Neuronal stem cell (in vitro differentiated cells): ENCODE results near the gene SLCO2A1.

Experiments used
- DNase-seq: peaks from one replicate; pipeline ENCODE4 v3.0.0-alpha.2; 2013; ENCODE audit warnings: low spot score
- H2AFZ ChIP-seq: one replicate; pipeline ENCODE4 v1.6.1; 2013; ENCODE audit warnings: mild to moderate bottlenecking, low read length, inconsistent platforms
- H2AK5ac ChIP-seq: 2 replicates; pipeline ENCODE4 v1.6.1; 2013; ENCODE audit warnings: low read depth, mild to moderate bottlenecking, inconsistent platforms, low read length, moderate library complexity, mixed read lengths
- H2BK120ac ChIP-seq: 2 replicates; pipeline ENCODE4 v1.6.1; 2013; ENCODE audit warnings: low read depth, mild to moderate bottlenecking, inconsistent platforms, low read length, moderate library complexity, mixed read lengths
- H2BK12ac ChIP-seq: one replicate; pipeline ENCODE4 v1.6.1; 2013; ENCODE audit warnings: low read length, inconsistent platforms
- H2BK15ac ChIP-seq: 2 replicates; pipeline ENCODE4 v1.6.1; 2013; ENCODE audit warnings: mild to moderate bottlenecking, low read length, inconsistent platforms, mixed read lengths
- H2BK5ac ChIP-seq: one replicate; pipeline ENCODE4 v1.6.1; 2013; ENCODE audit warnings: inconsistent platforms, mild to moderate bottlenecking, low read length, moderate library complexity
- H3K14ac ChIP-seq: one replicate; pipeline ENCODE4 v1.6.1; 2013; ENCODE audit warnings: low read length, inconsistent platforms
- H3K18ac ChIP-seq: 2 replicates; pipeline ENCODE4 v1.6.1; 2013; ENCODE audit warnings: low read length, inconsistent platforms
- H3K23ac ChIP-seq: 2 replicates; pipeline ENCODE4 v1.6.1; 2013; ENCODE audit warnings: low read depth, mild to moderate bottlenecking, mixed read lengths, low read length, inconsistent platforms; ENCODE audit not compliant: poor library complexity
- H3K27ac ChIP-seq: replicated peaks from 3 replicates; pipeline ENCODE4 v1.5.1; 2013; ENCODE audit warnings: low read length, inconsistent platforms
- H3K27me3 ChIP-seq, 3 experiments: 2 replicates each; pipeline ENCODE4 v1.6.1; 2013; ENCODE audit warnings: low read length in 3 of 3, mild to moderate bottlenecking in 2 of 3, inconsistent platforms in 1 of 3, low read depth in 1 of 3, mixed read lengths in 1 of 3, moderate library complexity in 1 of 3; ENCODE audit not compliant: control insufficient read depth in 3 of 3, insufficient read depth in 3 of 3
- H3K36me3 ChIP-seq, 2 donors: replicated peaks in 1 of 2; 2 replicates each; pipeline ENCODE4 v1.6.1; 2013; ENCODE audit warnings: low read length in 2 of 2; ENCODE audit not compliant: control insufficient read depth in 2 of 2, insufficient read depth in 2 of 2
- H3K4ac ChIP-seq: 2 replicates; pipeline ENCODE4 v1.6.1; 2013; ENCODE audit warnings: inconsistent platforms, mild to moderate bottlenecking, low read length, moderate library complexity
- H3K4me1 ChIP-seq, 2 donors: 1 replicate in 1 of 2; 2 replicates in 1 of 2; pipeline ENCODE4 v1.6.1; 2013; ENCODE audit warnings: low read length in 2 of 2, low read depth in 1 of 2; ENCODE audit not compliant: control insufficient read depth in 2 of 2, insufficient read depth in 1 of 2
- H3K4me2 ChIP-seq: one replicate; pipeline ENCODE4 v1.6.1; 2013; ENCODE audit warnings: mild to moderate bottlenecking, low read length, inconsistent platforms; ENCODE audit not compliant: insufficient read depth, poor library complexity, severe bottlenecking
- H3K4me3 ChIP-seq, 2 donors: 2 replicates each; pipeline ENCODE4 v1.5.1; 2013; ENCODE audit warnings: low read length in 2 of 2, mild to moderate bottlenecking in 2 of 2, inconsistent platforms in 1 of 2, moderate library complexity in 1 of 2
- H3K79me1 ChIP-seq: one replicate; pipeline ENCODE4 v1.6.1; 2013; ENCODE audit warnings: low read depth, mild to moderate bottlenecking, inconsistent platforms, low read length, moderate library complexity
- H3K9ac ChIP-seq: one replicate; pipeline ENCODE4 v1.6.1; 2013; ENCODE audit warnings: mild to moderate bottlenecking, low read depth, low read length, inconsistent platforms; ENCODE audit not compliant: poor library complexity
- H3K9me3 ChIP-seq, 2 donors: replicated peaks in 1 of 2; 2 replicates each; pipeline versions ENCODE3 to v1.6.1; 2013; ENCODE audit warnings: low read length in 2 of 2, mild to moderate bottlenecking in 2 of 2, inconsistent platforms in 1 of 2, low read depth in 1 of 2, mixed read lengths in 1 of 2, moderate library complexity in 1 of 2; ENCODE audit not compliant: control insufficient read depth in 2 of 2, insufficient read depth in 1 of 2
- H4K8ac ChIP-seq: one replicate; pipeline ENCODE4 v1.6.1; 2013; ENCODE audit warnings: low read depth, mild to moderate bottlenecking, inconsistent platforms, low read length, moderate library complexity
- H4K91ac ChIP-seq: one replicate; pipeline ENCODE4 v1.6.1; 2013; ENCODE audit warnings: low read length, low read depth, mild to moderate bottlenecking, inconsistent platforms; ENCODE audit not compliant: poor library complexity
- WGBS, 2 donors: extraction: QIAGEN DNeasy Blood & Tissue Kit; methylation state at CpG; one replicate each; pipeline ENCODE4 v1.1.7; 2013; ENCODE audit warnings: missing lambda C conversion rate in 2 of 2, mixed read lengths in 1 of 2; ENCODE audit not compliant: insufficient read length in 2 of 2, insufficient replicate concordance in 1 of 2; ENCODE audit errors: extremely low coverage in 2 of 2; 5-methylcytosine and 5-hydroxymethylcytosine counted together

SLCO2A1 gene

DNA sequence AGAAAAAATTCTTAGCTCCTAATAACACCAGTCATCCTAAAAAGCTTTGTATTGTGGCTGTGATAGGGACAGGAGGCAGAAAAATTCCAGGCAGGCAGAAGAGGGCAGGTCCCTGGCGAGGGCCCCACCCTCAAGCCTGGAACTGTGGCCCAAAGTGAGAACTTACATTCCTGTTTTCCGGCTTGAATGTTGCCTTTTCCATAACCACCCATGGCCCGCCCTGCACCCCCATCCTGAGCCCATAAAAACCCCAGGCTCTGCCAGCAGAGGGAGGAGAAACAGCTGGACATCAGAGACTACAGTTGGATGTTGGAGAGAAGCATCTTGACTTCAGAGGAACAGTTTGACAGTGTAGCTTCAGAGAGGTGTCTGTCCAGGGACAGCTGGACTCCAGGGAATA lies 37.3 kb downstream of the SLCO2A1 start:
- H2BK12ac ChIP-seq = no peak overlapping the region
- H3K27me3 ChIP-seq = peaks cover 0 to 37% (median 0%) of the 10 kb centered on the region in 3 experiments
- H3K4ac ChIP-seq = no peak overlapping the region
- H3K79me1 ChIP-seq = no peaks in the 10 kb centered on the region
- no peak overlapping the region for H4K91ac ChIP-seq
- H3K4me3 ChIP-seq = no peak overlapping the region
- H3K36me3 ChIP-seq = no peaks in the 10 kb centered on the region
- no peak overlapping the region for H3K4me2 ChIP-seq
- no peak overlapping the region for H3K23ac ChIP-seq
- no peak overlapping the region for H2AFZ ChIP-seq
- H3K4me1 ChIP-seq = peaks cover 0 to 5% of the 10 kb centered on the region in 2 donors
- no peak overlapping the region for H2BK120ac ChIP-seq
- H2AK5ac ChIP-seq = no peak overlapping the region
- H2BK5ac ChIP-seq = no peak overlapping the region
- H3K27ac ChIP-seq = no peak overlapping the region
- DNase-seq = no peak
- no peak overlapping the region for H2BK15ac ChIP-seq
- H4K8ac ChIP-seq = no peak overlapping the region
- H3K9ac ChIP-seq = no peak overlapping the region
- no peak overlapping the region for H3K14ac ChIP-seq
- H3K18ac ChIP-seq = no peak overlapping the region
- WGBS, 2 donors = no CpG with 5 or more reads among the region's 3 CpGs
- H3K9me3 ChIP-seq = no peaks in the 10 kb centered on the region

DNA sequence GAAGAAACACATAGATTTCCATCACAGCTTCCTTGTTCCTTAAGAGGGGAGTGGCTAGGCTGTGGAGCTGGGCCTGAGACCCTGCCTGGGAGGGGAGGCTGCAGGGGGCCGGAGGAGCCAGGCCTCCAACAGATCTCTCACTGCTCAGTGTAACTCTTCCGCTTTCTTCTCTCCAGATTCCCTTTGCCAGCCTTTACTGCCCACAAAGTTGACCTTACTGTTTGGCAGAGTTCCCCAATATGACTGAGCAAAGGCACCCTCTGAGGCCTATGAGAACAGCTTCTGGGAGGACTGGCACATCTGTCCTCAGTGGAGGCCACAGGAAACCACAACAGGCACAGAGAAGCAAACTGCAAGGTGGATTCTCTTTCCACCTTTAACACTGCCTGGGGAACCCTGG lies 38.1 kb downstream of the SLCO2A1 start:
- no CpG with 5 or more reads among the region's 2 CpGs for WGBS, 2 donors
- H3K27ac ChIP-seq = no peak overlapping the region

DNA sequence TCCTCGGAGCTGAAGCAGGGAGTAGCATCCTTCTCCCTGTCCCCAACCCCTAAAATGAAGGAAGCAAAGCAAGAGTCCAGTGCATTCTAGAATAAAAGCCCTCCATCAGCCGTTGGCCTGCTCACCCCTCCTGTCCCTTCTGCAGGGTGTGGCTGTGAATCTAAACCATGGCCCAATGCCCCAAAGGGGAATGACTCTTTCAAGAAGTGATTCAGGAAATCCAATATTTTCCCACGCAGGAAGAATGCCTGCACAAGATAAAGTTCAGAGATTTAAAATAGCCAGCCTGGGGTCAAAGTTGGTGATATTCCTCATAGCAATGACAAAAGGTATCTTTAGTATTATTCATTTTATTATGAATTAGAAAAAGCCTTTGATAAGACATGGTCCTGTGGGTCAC lies 38.5 kb downstream of the SLCO2A1 start:
- H3K36me3 ChIP-seq = no peaks in the 10 kb centered on the region
- H3K4me1 ChIP-seq = peaks cover 0 to 5% of the 10 kb centered on the region in 2 donors
- H3K9ac ChIP-seq = no peak overlapping the region
- WGBS, 2 donors = no CpG with 5 or more reads among the region's 3 CpGs
- H2BK12ac ChIP-seq = no peak overlapping the region
- H2BK15ac ChIP-seq = no peak overlapping the region
- no peak overlapping the region for H3K14ac ChIP-seq
- H3K4me3 ChIP-seq = no peak overlapping the region
- H4K91ac ChIP-seq = no peak overlapping the region
- DNase-seq = no peak
- H3K18ac ChIP-seq = no peak overlapping the region
- no peak overlapping the region for H3K4ac ChIP-seq
- no peak overlapping the region for H2BK5ac ChIP-seq
- no peaks in the 10 kb centered on the region for H3K9me3 ChIP-seq
- peaks cover 0 to 26% (median 0%) of the 10 kb centered on the region in 3 experiments for H3K27me3 ChIP-seq
- no peak overlapping the region for H2BK120ac ChIP-seq
- H3K4me2 ChIP-seq = no peak overlapping the region
- H4K8ac ChIP-seq = no peak overlapping the region
- no peaks in the 10 kb centered on the region for H3K79me1 ChIP-seq
- H2AFZ ChIP-seq = no peak overlapping the region
- no peak overlapping the region for H3K23ac ChIP-seq
- no peak overlapping the region for H2AK5ac ChIP-seq
- H3K27ac ChIP-seq = no peak overlapping the region

More for the DNA sequence above, 38.1 kb downstream of the SLCO2A1 start:
- H3K9ac ChIP-seq = no peak overlapping the region
- H2BK5ac ChIP-seq = no peak overlapping the region
- no peak overlapping the region for H3K4me2 ChIP-seq
- DNase-seq = no peak
- no peak overlapping the region for H2BK12ac ChIP-seq
- H3K36me3 ChIP-seq = no peaks in the 10 kb centered on the region
- H3K27me3 ChIP-seq = peaks cover 0 to 30% (median 0%) of the 10 kb centered on the region in 3 experiments
- H3K9me3 ChIP-seq = no peaks in the 10 kb centered on the region
- H3K4me1 ChIP-seq = peaks cover 0 to 5% of the 10 kb centered on the region in 2 donors
- no peak overlapping the region for H4K91ac ChIP-seq
- H4K8ac ChIP-seq = no peak overlapping the region
- no peak overlapping the region for H3K4ac ChIP-seq
- no peak overlapping the region for H3K23ac ChIP-seq
- H2AFZ ChIP-seq = no peak overlapping the region
- H3K79me1 ChIP-seq = no peaks in the 10 kb centered on the region
- H3K4me3 ChIP-seq = no peak overlapping the region
- H3K18ac ChIP-seq = no peak overlapping the region
- H3K14ac ChIP-seq = no peak overlapping the region
- no peak overlapping the region for H2BK120ac ChIP-seq
- no peak overlapping the region for H2AK5ac ChIP-seq
- no peak overlapping the region for H2BK15ac ChIP-seq

DNA sequence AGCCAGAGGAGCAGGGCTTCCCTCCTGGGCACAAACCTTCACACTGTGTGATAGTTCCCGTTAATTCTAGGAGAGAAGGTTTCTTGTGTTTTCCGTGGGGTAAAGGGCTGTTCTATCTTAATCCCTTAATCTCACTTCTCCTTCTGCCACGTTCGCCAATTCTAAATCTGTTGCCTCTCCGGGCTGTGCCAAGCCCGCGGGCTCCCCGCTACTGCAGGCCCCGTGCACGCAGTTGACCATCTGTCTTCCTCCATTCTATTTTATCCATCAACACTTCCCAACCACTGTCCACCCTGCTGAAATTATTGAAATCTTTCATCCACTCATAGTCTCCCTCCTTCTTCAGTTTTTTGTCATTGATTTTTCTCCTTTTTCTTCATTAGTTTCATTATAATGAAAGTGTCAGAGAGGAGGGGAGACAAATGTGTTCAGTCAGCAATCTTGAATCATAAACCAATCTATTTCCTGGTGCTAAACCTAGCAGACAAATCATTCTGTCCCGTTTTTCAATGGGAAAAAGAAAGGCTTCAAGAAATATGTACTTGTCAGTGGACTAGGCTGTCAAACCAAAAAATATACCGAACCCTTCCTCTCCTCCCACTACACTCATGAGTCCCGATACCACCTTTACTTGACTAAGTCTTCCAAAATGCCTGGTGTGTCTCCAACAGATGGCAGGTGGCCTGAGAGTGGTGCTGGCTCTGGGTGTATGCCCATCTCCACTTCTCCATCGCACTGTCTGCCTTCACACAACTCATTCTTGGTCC lies 39.6 kb downstream of the SLCO2A1 start:
- Histone ChIP-seq H4K91ac (no peak overlapping the region), H3K27me3 (peaks cover 0 to 24% (median 0%) of the 10 kb centered on the region in 3 experiments), H3K27ac (no peak overlapping the region), H2BK120ac (no peak overlapping the region), H4K8ac (no peak overlapping the region), H3K4me3 (no peak overlapping the region), H2BK15ac (no peak overlapping the region), H2BK12ac (no peak overlapping the region), H3K4ac (no peak overlapping the region), H3K23ac (no peak overlapping the region), H3K9ac (no peak overlapping the region), H3K4me1 (peaks cover 0 to 5% of the 10 kb centered on the region in 2 donors), H3K14ac (no peak overlapping the region), H3K79me1 (no peaks in the 10 kb centered on the region), H3K36me3 (no peaks in the 10 kb centered on the region), H3K9me3 (no peaks in the 10 kb centered on the region), H2AK5ac (no peak overlapping the region), H2BK5ac (no peak overlapping the region), H3K18ac (no peak overlapping the region), H2AFZ (no peak overlapping the region), H3K4me2 (no peak overlapping the region)
- no peak for DNase-seq
- 100% methylated on average over 2 of the region's 14 CpGs; no CpG with 5 or more reads in 1 of the 2 donors for WGBS, 2 donors
